Measurements from ENCODE around the gene ARMH2. TPM values are rescaled to one million over a fixed set of nuclear protein-coding genes. Genes with fewer than 3 reads are reported as not detected.
A peak's percentile ranks its signal among the peaks of the same experiment; 100 is the strongest.

Gene ARMH2
- under 1 TPM in 1 of 9 donors, not detected in 8; 0.39 TPM for total RNA-seq
- polyA plus RNA-seq = not detected
- long read RNA-seq, donor 1 = 0 reads
- long read RNA-seq, donor 2 = 0 reads
- long read RNA-seq, donor 3 = 0 reads
- long read RNA-seq, donor 4 = 0 reads
- long read RNA-seq, donor 5 = 0 reads
- long read RNA-seq, donor 6 = 0 reads
- long read RNA-seq, donor 7 = 0 reads
- long read RNA-seq, donor 8 = 0 reads
- long read RNA-seq, donor 9 = 0 reads
- long read RNA-seq, donor 10 = 0 reads

DNA sequence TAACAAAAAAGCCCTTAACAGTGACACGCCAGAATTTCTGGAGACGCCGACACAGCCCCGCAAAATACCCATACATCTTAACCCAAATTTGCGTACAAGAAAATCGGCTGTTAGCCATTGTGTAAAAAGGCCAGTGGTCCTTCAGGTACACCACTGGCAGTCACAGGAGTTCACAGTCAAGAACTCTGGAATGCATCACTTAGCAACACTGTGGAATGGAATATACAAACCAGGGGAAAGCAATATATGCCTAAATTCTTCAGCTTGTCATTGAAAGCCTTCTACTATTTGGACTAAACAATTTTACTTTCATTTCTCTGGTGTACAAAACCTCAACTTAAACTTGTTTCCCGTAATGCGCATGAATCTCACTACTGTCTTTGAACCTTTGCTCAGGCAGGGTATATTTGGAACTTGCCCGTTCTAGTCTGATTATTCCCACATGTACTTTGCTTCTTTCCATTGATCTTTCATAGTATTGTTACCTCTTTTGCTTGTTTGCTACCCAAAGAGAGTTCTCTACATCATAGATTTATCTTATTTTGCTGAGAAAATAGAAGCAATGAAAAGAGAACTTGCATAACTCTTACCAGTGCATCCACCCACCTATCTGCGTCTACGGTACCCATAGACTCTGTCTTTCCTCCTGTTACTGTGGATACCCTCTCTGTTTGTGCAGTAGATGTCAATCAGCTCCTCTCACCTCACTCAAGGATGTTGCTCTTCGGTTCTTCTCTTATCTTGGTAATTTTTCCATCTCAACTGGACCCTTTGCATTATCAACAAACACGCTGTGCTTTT is at the start of gene ARMH2:
ARMH2 (minus strand) TSS at position 178 of the 801 bp plus-strand sequence; CDS start at position 118, 60 bp downstream.
- Histone ChIP-seq H3K27me3 (no peaks in the 10 kb centered on the region), H3K27ac (no peak within 1 kb of the TSS), H3K9me3 (replicated peaks in 1 of 3) (no peaks in the 10 kb centered on the region), H3K4me1 (replicated peaks in 1 of 2) (no peaks in the 10 kb centered on the region), H3K4me3 (no peak within 1 kb of the TSS), H3K36me3 (replicated peaks in 1 of 2) (no peaks in the 10 kb centered on the region)
- WGBS, 4 donors = 90 to 93% (median 92%) methylated on average over 13 of the region's 13 CpGs
- TF ChIP-seq, protein P1, sequence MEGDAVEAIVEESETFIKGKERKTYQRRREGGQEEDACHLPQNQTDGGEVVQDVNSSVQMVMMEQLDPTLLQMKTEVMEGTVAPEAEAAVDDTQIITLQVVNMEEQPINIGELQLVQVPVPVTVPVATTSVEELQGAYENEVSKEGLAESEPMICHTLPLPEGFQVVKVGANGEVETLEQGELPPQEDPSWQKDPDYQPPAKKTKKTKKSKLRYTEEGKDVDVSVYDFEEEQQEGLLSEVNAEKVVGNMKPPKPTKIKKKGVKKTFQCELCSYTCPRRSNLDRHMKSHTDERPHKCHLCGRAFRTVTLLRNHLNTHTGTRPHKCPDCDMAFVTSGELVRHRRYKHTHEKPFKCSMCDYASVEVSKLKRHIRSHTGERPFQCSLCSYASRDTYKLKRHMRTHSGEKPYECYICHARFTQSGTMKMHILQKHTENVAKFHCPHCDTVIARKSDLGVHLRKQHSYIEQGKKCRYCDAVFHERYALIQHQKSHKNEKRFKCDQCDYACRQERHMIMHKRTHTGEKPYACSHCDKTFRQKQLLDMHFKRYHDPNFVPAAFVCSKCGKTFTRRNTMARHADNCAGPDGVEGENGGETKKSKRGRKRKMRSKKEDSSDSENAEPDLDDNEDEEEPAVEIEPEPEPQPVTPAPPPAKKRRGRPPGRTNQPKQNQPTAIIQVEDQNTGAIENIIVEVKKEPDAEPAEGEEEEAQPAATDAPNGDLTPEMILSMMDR (IDR thresholded peaks at IDR 0.05) = no peak
- no peak for TF ChIP-seq POLR2A (IDR thresholded peaks at IDR 0.05)
- intact Hi-C loops (cut with DNase I) = no loop called here
- DNase-seq = no peak

GRCh38 chr6:24848461-24848860 is 49.7 kb upstream of the ARMH2 start:
- Histone ChIP-seq H3K27ac (no peak overlapping the region), H3K36me3 (replicated peaks in 1 of 2) (no peaks in the 10 kb centered on the region), H3K4me3 (no peak overlapping the region), H3K4me1 (replicated peaks in 1 of 2) (no peaks in the 10 kb centered on the region), H3K27me3 (no peaks in the 10 kb centered on the region), H3K9me3 (replicated peaks in 1 of 3) (no peaks in the 10 kb centered on the region)
- 90 to 94% (median 92%) methylated on average over 4 of the region's 4 CpGs for WGBS, 4 donors
- no peak for DNase-seq
- TF ChIP-seq POLR2A (IDR thresholded peaks at IDR 0.05) = no peak
- TF ChIP-seq, protein P1 (IDR thresholded peaks at IDR 0.05) = no peak
- intact Hi-C loops (cut with DNase I) = no loop called here

DNA sequence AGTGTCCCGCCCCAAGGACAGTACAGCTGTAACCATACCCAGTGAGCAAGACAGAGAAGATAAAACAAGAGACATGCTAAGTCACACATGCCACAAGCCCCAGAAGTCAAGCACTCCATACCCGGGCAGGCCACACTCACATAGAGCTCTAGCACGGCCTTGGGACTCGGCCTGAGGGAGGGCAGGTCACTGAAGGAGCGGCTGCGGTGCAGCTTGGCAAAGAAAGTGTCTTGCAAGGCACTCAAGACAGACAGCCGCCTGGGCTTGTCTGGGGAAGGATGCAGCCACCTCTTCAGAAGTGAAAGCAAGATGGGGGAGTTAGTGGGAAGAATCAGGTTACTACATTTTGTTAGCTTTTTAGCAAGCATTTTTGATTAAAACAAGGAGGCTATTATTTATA is 48.7 kb upstream of the ARMH2 start:
- Histone ChIP-seq H3K27ac (no peak overlapping the region), H3K4me1 (replicated peaks in 1 of 2) (no peaks in the 10 kb centered on the region), H3K27me3 (no peaks in the 10 kb centered on the region), H3K36me3 (replicated peaks in 1 of 2) (no peaks in the 10 kb centered on the region), H3K4me3 (no peak overlapping the region), H3K9me3 (replicated peaks in 1 of 3) (no peaks in the 10 kb centered on the region)
- intact Hi-C loops (cut with DNase I) = no loop called here
- TF ChIP-seq, protein P1 (IDR thresholded peaks at IDR 0.05) = no peak
- no peak for TF ChIP-seq POLR2A (IDR thresholded peaks at IDR 0.05)
- WGBS, 4 donors = 44 to 78% (median 56%) methylated on average over 7 of the region's 7 CpGs
- peak in 4 of 7 donors; percentile 24 to 40 (median 26) for DNase-seq

GRCh38 chr6:24845578-24845977 is 46.9 kb upstream of the ARMH2 start:
- H3K4me1 ChIP-seq (replicated peaks in 1 of 2) = no peaks in the 10 kb centered on the region
- WGBS, 4 donors = 89 to 95% (median 92%) methylated on average over 4 of the region's 4 CpGs

More at GRCh38 chr6:24845578-24845977, 46.9 kb upstream of the ARMH2 start:
- Histone ChIP-seq H3K4me3 (no peak overlapping the region), H3K27me3 (no peaks in the 10 kb centered on the region), H3K27ac (no peak overlapping the region), H3K36me3 (replicated peaks in 1 of 2) (no peaks in the 10 kb centered on the region), H3K9me3 (replicated peaks in 1 of 3) (no peaks in the 10 kb centered on the region)
- TF ChIP-seq POLR2A (IDR thresholded peaks at IDR 0.05) = no peak
- TF ChIP-seq, protein P1 (IDR thresholded peaks at IDR 0.05) = no peak
- DNase-seq = no peak
- intact Hi-C loops (cut with DNase I) = no loop called here
